ENCODE measurements around the gene TSC22D4. TPM values are rescaled to one million over a fixed set of nuclear protein-coding genes. Genes with fewer than 3 reads are reported as not detected.
A peak's percentile ranks its signal among the peaks of the same experiment; 100 is the strongest.
"Not testable (repeated sequence)": the region's sequence is repeated elsewhere in the genome, so short reads cannot be mapped to it uniquely, and the experiment has no call there.

Gene TSC22D4
- total RNA-seq, 2 experiments from 2014 or later, result 157 to 159 TPM

DNA sequence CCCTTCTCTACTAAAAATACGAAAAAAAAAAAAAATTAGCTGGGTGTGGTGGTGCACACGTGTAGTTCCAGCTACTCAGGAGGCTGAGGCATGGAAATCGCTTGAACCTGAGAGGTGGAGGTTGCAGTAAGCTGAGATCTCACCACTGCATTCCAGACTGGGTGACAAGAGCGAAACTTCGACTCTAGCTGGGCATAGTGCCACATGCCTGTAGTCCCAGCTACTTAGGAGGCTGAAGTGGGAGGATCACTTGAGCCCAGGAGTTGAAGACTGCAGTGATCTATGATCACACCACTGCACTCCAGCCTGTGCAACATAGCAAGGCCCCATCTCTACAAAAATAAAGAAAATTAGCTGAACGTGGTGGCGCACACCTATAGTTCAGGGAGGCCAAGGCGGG, 13.7 kb downstream of the TSC22D4 start:
- POLR2A ChIA-PET, result interaction anchor here (0.6 to 0.8 kb wide), 4 partner anchors 11 to 96 kb away, joined by 3 to 5 read pairs (median 3); no protein-coding TSS in a partner anchor
- peaks cover 4% of the 10 kb centered on the region for H3K4me1 Mint-ChIP-seq
- no peak overlapping the region for H3K4me3 Mint-ChIP-seq
- no peaks in the 10 kb centered on the region for H3K9me3 Mint-ChIP-seq
- ATAC-seq (ENCODE audit: low read depth) (no peak), DNase-seq (no peak)
- peaks cover 12% of the 10 kb centered on the region for H3K36me3 Mint-ChIP-seq
- no peak overlapping the region for H3K27ac Mint-ChIP-seq
- no peaks in the 10 kb centered on the region for H3K27me3 Mint-ChIP-seq

DNA sequence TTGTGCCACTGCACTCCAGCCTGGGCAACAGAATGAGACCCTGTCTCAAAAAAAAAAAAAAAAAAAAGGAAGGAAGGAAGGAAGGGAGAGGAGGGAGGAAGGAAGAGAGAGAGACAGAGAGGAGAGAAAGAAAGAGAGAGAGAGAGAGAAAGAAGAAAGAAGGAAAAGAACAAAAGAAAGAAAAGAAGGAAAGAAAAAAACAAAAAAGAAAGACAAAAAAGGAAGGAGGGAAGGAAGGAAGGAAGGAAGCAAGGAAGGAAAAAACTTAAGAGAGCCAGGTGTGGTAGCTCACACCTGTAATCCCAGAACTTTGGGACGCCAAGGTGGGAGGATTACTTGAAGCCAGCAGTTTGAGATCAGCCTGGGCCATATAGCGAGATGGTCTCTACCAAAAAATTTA, 14.2 kb downstream of the TSC22D4 start:
- Mint-ChIP-seq H3K27ac (no peak overlapping the region), H3K9me3 (no peaks in the 10 kb centered on the region), H3K36me3 (peaks cover 12% of the 10 kb centered on the region), H3K27me3 (no peaks in the 10 kb centered on the region), H3K4me3 (no peak overlapping the region), H3K4me1 (peaks cover 4% of the 10 kb centered on the region)
- ATAC-seq (ENCODE audit: low read depth), result no peak
- no peak for DNase-seq
- POLR2A ChIA-PET, result interaction anchor here (0.8 kb wide), 1 partner anchor 77 kb away, joined by 5 read pairs; no protein-coding TSS in a partner anchor

DNA sequence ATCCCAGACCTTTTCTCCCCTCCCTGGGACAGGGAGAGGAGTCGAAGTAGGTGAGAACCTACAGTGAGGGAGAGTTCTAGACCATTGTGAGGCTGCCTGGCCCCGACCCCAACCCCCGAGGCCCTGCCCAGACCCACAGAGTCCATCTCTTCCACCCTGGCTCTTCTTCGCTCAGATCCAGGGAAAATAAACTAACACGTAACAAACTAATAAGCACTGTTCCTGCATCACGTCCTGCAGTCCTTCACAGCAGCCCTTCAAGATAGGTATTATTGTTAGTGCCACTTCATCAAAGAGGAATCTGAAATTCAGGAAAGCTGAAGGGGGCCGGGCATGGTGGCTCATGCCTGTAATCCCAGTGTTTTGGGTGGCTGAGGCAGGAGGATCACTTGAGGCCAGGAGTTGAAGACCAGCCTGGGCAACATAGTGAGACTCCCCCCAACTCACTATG, 14.8 kb downstream of the TSC22D4 start, which contains the start of gene SPACDR:
TSS of gene SPACDR (minus strand) at position 51 of the 451 bp plus-strand sequence. CDS start 235 bp downstream, outside the sequence.
- H3K9me3 Mint-ChIP-seq, result no peaks in the 10 kb centered on the region
- H3K27ac Mint-ChIP-seq, result no peak within 1 kb of the TSS
- peaks cover 12% of the 10 kb centered on the region for H3K36me3 Mint-ChIP-seq
- ATAC-seq (ENCODE audit: low read depth) (no peak), DNase-seq (no peak)
- POLR2A ChIA-PET, result no interaction called here
- H3K4me1 Mint-ChIP-seq, result peaks cover 2% of the 10 kb centered on the region
- H3K4me3 Mint-ChIP-seq, result no peak within 1 kb of the TSS
- no peaks in the 10 kb centered on the region for H3K27me3 Mint-ChIP-seq

DNA sequence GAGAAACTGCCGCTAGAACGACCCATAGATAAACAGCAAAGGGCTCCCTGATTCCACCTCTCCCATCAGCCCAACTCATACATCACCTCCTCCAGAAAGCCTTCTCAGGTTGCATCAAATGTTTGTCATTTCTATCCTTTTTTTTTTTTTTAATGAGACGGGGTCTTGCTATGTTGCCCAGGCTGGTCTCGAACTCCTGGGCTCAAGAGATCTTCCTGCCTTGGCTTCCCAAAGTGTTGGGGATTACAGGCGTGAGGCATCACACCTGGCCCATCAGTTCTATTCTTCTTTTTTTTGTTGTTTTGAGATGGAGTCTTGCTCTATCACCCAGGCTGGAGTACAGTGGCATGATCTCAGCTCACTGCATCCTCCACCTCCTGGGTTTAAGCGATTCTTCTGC, 22.0 kb downstream of the TSC22D4 start:
- no peak overlapping the region for H3K4me3 Mint-ChIP-seq
- H3K36me3 Mint-ChIP-seq, result peaks cover 5% of the 10 kb centered on the region
- H3K4me1 Mint-ChIP-seq, result peaks cover 5% of the 10 kb centered on the region
- H3K9me3 Mint-ChIP-seq, result no peaks in the 10 kb centered on the region
- no peak for DNase-seq
- POLR2A ChIA-PET, result no interaction called here
- no peak overlapping the region for H3K27ac Mint-ChIP-seq
- no peaks in the 10 kb centered on the region for H3K27me3 Mint-ChIP-seq
- no peak for ATAC-seq (ENCODE audit: low read depth)

DNA sequence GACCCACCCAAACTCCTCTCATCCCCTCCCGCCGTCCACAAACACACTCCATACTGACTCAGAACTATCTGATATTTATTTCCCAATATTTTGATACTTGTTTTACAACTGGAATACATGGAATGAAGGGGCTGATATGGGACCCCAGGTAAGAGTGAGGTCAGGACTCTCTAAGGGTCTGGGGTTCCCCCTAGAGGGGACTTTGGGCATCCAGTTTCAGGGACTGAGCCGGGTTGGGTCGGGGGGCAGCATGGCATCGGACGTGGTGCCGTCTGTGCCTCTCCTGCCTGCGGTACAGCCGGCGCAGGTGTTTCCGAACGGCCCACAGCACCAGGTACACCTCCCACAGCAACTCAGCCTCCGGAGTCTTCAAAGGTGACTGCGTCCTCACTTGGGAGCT, 22.5 kb downstream of the TSC22D4 start:
- Mint-ChIP-seq H3K4me1 (peaks cover 5% of the 10 kb centered on the region), H3K36me3 (peaks cover 3% of the 10 kb centered on the region), H3K9me3 (no peaks in the 10 kb centered on the region), H3K27ac (no peak overlapping the region), H3K27me3 (no peaks in the 10 kb centered on the region), H3K4me3 (no peak overlapping the region)
- DNase-seq (no peak), ATAC-seq (ENCODE audit: low read depth) (no peak)
- POLR2A ChIA-PET, result no interaction called here

DNA sequence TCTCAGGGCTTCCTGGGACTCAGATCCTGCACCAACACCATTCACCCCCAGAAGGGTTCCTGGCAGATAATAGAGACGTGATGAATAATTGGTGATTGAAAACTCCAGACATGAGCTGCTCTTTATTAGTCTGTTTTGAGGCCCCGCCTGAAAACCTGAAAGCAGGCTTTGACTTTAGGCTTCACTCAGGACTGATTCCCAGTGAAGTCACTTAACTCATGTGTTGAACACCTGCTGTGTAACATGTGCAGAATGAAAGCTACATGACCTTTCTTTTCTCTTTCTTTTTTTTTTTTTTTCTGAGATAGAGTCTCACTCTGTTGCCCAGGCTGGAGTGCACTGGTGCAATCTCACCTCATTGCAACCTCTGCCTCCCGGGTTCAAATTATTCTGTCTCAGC, 23.8 kb downstream of the TSC22D4 start:
- Mint-ChIP-seq H3K27me3 (no peaks in the 10 kb centered on the region), H3K4me1 (peaks cover 5% of the 10 kb centered on the region), H3K9me3 (no peaks in the 10 kb centered on the region), H3K4me3 (no peak overlapping the region), H3K27ac (no peak overlapping the region), H3K36me3 (peaks cover 3% of the 10 kb centered on the region)
- DNase-seq (no peak), ATAC-seq (ENCODE audit: low read depth) (no peak)
- POLR2A ChIA-PET, result interaction anchor here (0.6 to 2.1 kb wide), 9 partner anchors 8 to 109 kb away, joined by 3 to 7 read pairs (median 4); partner anchors contain the start of genes AGFG2, MEPCE and ZCWPW1

DNA sequence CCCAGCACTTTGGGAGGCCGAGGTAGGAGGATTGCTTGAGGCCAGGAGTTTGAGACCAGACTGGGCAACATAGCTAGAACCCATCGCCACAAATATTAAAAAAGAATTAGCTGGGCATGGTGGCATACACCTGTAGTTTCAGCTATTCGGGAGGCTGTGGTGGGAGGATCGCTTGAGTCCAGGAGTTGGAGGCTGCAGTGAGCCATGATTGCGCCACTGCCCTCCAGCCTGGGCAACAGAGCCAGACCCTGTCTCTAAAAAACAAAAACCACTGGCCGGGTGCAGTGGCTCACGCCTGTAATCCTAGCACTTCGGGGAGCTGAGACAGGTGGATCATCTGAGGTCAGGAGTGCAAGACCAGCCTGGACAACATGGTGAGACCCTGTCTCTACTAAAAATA, 25.2 kb downstream of the TSC22D4 start:
- not testable (repeated sequence) for DNase-seq; H3K4me1 Mint-ChIP-seq; H3K36me3 Mint-ChIP-seq; H3K27me3 Mint-ChIP-seq; H3K9me3 Mint-ChIP-seq; ATAC-seq (ENCODE audit: low read depth); H3K4me3 Mint-ChIP-seq; H3K27ac Mint-ChIP-seq
- POLR2A ChIA-PET, result interaction anchor here (0.7 to 2.1 kb wide), 5 partner anchors 10 to 237 kb away, joined by 3 to 7 read pairs (median 4); partner anchors contain the start of genes AGFG2, MEPCE and ZCWPW1

DNA sequence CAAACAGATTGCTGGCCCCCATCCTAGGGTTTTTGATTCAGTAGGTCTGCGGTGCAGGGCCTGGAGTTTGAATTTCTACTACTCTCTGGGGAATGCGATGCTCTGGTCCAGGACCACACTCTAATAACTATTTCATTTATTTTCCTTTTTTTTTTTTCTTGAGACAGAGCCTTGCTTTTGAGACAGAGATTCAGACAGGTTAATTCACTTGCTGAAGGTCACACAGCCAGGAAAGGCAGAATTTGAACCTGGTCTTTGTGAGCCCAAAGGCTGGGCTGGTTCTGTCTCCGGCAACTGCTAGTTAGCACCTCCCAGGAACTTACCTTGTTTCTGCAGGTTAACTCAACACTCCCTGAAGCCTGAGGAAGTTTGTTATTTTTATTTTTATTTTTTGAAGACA, 26.5 kb downstream of the TSC22D4 start:
- POLR2A ChIA-PET, result interaction anchor here (1.2 kb wide), 1 partner anchor 24 kb away, joined by 3 read pairs; the partner anchor contains the start of gene ZCWPW1
- H3K36me3 Mint-ChIP-seq, result no peaks in the 10 kb centered on the region
- no peak for DNase-seq
- H3K4me3 Mint-ChIP-seq, result no peak overlapping the region
- ATAC-seq (ENCODE audit: low read depth), result no peak
- no peaks in the 10 kb centered on the region for H3K9me3 Mint-ChIP-seq
- no peak overlapping the region for H3K27ac Mint-ChIP-seq
- H3K4me1 Mint-ChIP-seq, result peaks cover 5% of the 10 kb centered on the region
- H3K27me3 Mint-ChIP-seq, result no peaks in the 10 kb centered on the region

DNA sequence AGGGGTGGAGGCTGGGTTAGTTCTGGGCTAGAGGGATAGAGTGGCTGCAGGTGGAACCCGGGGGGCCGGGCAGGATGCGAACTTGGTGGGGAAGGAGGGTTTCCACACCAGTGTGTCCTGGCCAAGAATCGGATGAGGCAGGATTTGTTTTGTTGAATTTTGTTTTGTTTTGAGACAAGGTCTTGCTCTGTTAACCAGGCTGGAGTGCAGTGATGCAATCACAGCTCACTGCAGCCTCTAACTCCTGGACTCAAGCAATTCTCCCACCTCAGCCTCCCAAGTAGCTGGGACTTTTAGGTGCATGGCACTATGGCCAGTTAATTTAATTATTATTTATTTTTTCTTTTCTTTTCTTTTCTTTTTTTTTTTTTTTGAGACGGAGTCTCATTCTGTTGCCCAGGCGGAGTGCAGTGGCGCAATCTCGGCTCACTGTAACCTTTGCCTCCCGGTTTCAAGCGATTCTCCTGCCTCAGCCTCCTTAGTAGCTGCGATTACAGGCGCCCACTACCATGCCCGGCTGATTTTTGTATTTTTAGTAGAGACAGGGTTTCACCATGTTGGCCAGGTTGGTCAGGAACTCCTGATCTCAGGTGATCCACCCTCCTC, 29.7 kb downstream of the TSC22D4 start:
- peaks cover 17% of the 10 kb centered on the region for H3K4me1 Mint-ChIP-seq
- POLR2A ChIA-PET, result interaction anchor here (0.6 to 1.9 kb wide), 5 partner anchors 13 to 311 kb away, joined by 3 to 14 read pairs (median 3); partner anchors contain the start of genes PPP1R35 and ZCWPW1
- no peaks in the 10 kb centered on the region for H3K9me3 Mint-ChIP-seq
- ATAC-seq (ENCODE audit: low read depth), result no peak
- H3K27me3 Mint-ChIP-seq, result no peaks in the 10 kb centered on the region
- no peak overlapping the region for H3K4me3 Mint-ChIP-seq
- DNase-seq, result no peak
- no peaks in the 10 kb centered on the region for H3K36me3 Mint-ChIP-seq
- peak overlapping the region; percentile 2 for H3K27ac Mint-ChIP-seq

DNA sequence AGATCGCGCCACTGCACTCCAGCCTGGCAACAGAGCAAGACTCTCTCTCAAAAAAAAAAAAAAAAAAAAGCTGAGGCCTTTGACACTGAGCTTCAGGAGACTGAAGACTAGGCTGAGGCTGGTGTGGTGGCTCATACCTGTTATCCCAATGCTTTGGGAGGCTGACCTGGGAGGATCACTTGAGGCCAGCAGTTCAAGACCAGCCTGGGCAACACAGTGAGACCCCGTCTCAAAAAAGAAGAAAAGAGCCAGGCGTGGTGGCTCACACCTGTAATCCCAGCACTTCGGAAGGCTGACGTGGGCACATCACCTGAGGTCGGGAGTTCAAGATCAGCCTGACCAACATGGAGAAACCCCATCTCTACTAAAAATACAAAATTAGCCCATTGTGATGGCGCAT, 31.7 kb downstream of the TSC22D4 start:
- H3K9me3 Mint-ChIP-seq; H3K27ac Mint-ChIP-seq; H3K27me3 Mint-ChIP-seq; H3K36me3 Mint-ChIP-seq; ATAC-seq (ENCODE audit: low read depth); DNase-seq; H3K4me3 Mint-ChIP-seq: not testable (repeated sequence)
- H3K4me1 Mint-ChIP-seq, result peaks cover 20% of the 10 kb centered on the region
- POLR2A ChIA-PET, result interaction anchor here (0.6 to 7.1 kb wide), 5 partner anchors 8 to 260 kb away, joined by 3 to 63 read pairs (median 4); partner anchors contain the start of genes MEPCE, PPP1R35 and ZCWPW1

DNA sequence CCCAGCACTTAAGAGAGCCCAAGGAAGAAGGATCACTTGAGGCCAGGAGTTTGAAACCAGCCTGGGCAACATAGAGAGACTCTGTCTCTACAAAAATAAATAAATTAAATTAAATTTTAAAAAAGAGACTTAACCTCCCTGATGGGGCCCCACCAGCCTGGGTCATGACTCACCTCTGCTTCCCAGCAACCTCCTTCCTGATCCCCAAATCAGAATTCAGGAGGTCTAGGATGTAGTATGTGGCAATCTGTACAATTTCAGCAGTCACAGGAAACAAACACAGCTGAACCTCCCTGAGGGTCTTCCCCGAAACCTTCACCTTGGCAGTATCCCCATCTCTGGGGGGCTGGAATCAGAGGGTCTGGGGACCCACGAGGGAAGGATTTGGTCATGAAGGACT, 33.0 kb downstream of the TSC22D4 start:
- no peaks in the 10 kb centered on the region for H3K9me3 Mint-ChIP-seq
- no peaks in the 10 kb centered on the region for H3K27me3 Mint-ChIP-seq
- DNase-seq (no peak), ATAC-seq (ENCODE audit: low read depth) (no peak)
- POLR2A ChIA-PET, result interaction anchor here (4.0 to 7.1 kb wide), 2 partner anchors 9 to 17 kb away, joined by 28 to 63 read pairs; partner anchors contain the start of genes MEPCE, PPP1R35 and ZCWPW1
- H3K27ac Mint-ChIP-seq, result peak overlapping the region; percentile 56
- no peak overlapping the region for H3K4me3 Mint-ChIP-seq
- no peaks in the 10 kb centered on the region for H3K36me3 Mint-ChIP-seq
- H3K4me1 Mint-ChIP-seq, result peaks cover 20% of the 10 kb centered on the region

DNA sequence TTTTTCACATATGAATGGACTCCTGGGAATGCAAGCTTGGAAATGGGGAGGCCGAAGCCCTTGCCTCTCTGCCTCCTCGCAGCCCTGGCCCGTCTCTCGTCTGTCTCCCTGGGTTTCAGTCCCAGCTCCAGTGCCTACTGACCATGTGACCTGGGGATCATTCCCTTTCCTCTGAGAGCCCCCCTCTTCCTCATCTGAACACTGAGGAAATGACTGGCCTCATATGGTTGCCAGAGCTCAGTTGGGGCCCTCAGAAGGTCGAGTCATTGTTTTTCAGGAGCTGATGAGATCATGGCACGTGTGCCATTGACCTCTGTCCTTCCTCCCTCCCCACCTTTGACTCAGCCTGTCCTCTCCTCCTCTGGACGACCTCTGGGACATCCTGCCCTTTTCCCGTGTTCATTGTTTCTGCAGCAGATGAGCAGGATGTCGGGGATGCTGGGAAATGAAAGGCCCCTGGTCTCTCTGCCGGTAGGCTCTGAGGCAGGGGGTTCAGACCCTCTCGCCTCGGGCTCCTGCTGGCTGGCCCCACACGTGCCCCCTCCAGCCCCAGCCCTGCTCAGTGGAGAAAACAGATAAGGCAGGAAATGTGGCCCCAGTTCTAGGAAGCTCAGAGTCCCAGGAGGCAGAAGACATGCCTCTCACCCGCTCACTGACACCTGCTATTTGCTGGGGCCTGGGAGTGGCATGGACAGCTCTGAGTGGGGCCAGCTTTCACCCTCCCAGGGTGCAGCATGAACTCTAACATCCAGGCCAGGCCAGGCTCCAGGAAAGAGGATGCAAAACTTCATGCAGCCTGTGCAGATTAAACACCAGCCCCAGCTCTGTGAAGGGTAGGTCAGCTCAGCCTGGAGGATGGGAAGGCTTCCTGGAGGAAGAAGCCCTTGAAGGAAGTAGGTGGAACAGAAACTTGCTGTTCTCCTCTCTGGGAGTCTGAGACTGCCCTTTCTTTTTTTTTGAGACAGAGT, 34.4 kb downstream of the TSC22D4 start:
- H3K4me3 Mint-ChIP-seq, result peak overlapping the region; percentile 38
- no peaks in the 10 kb centered on the region for H3K36me3 Mint-ChIP-seq
- peaks cover 20% of the 10 kb centered on the region for H3K4me1 Mint-ChIP-seq
- ATAC-seq (ENCODE audit: low read depth), result peak; percentile 76
- H3K27me3 Mint-ChIP-seq, result no peaks in the 10 kb centered on the region
- H3K27ac Mint-ChIP-seq, result peak overlapping the region; percentile 83
- DNase-seq, result no peak
- POLR2A ChIA-PET, result interaction anchor here (0.6 to 7.1 kb wide), 11 partner anchors 8 to 892 kb away, joined by 3 to 63 read pairs (median 6); partner anchors contain the start of genes AGFG2, MEPCE, PPP1R35 and SRRT
- H3K9me3 Mint-ChIP-seq, result no peaks in the 10 kb centered on the region

All from activated naive CD8-positive, alpha-beta T cell treated with anti-CD3 and anti-CD28 coated beads, Interleukin-2, amount 10 ng/mL, durations not matched to agents 7 days and 5 days (primary cell).